Measurements from ENCODE around the gene GP1BB.

The GP1BB gene

GRCh38 chr22:19706661-19707151 is 16.6 kb upstream of the GP1BB start:
- POLR2A ChIA-PET: no interaction called here
- DNase-seq (ENCODE audit: low read depth, low spot score): no peak
- CTCF ChIA-PET: no interaction called here
- no peak overlapping the region for H3K4me3 ChIP-seq (ENCODE audit: low read depth, low read length)
- TF ChIP-seq CTCF (IDR thresholded peaks at IDR 0.05; ENCODE audit: insufficient read depth, low read length, missing control alignments): no peak

DNA sequence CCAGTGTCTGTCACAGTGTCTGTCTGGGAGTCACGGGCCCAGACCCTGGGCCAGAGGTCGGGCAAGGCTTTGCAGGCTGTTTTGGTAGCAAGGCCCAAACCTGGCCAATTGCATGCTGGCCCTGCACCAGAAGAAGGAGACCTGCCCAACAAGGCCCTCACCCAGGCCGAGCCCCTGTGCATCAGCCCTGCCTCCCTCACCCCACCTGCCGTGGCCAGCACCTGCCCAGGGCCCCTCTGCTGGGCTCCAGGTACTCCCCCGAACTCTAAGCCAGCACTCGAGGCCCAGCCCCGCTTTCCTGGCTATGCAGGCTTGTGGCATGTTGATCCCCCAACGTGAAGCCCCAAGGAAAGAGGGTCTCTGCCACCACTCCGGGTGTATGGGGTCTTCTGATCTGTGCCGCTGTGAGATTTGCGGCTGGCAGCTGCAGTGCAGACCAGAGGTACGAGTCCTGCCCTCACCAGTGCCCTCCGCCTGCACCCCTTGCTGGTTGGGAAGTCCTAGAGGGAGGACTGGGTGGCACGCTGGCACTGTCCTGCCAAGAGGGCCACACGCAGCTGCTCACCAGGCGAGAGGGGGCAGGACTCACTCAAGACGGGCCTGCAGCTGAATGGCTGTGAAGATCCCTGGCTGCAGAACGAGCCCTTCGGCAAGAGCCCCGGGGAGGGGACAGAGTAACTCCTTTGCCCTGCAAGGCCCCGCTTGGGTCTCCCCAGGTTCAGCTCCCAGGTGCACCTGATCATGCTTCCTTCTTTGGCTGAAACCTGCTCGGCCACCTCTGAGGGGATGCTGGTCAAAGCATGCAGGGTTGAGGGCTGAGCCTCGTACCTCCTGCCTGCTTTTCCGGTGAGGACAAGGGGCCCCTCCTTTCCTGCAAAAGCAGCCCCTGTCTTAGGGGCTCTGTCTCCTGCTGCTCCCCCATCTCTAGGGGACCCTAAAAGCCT is 15.7 kb upstream of the GP1BB start:
- no peak for TF ChIP-seq CTCF (IDR thresholded peaks at IDR 0.05; ENCODE audit: insufficient read depth, low read length, missing control alignments)
- ChIA-PET POLR2A (no interaction called here), CTCF (interaction anchor here (2.5 kb wide), 2 partner anchors 11 to 77 kb away, joined by 7 to 8 read pairs; no protein-coding TSS in a partner anchor)
- no peak overlapping the region for H3K4me3 ChIP-seq (ENCODE audit: low read depth, low read length)
- DNase-seq (ENCODE audit: low read depth, low spot score): no peak

- CTCF ChIA-PET: interaction anchor here (1.0 to 2.5 kb wide), 3 partner anchors 10 to 78 kb away, joined by 3 to 8 read pairs (median 7); no protein-coding TSS in a partner anchor
- DNase-seq (ENCODE audit: low read depth, low spot score): no peak
- POLR2A ChIA-PET: no interaction called here
- no peak for TF ChIP-seq CTCF (IDR thresholded peaks at IDR 0.05; ENCODE audit: insufficient read depth, low read length, missing control alignments)
- H3K4me3 ChIP-seq (ENCODE audit: low read depth, low read length): no peak overlapping the region
These were observed 14.9 kb upstream of the GP1BB start for GRCh38 chr22:19708321-19709011.

- no peak for DNase-seq (ENCODE audit: low read depth, low spot score)
- ChIA-PET CTCF (interaction anchor here (1.0 to 2.5 kb wide), 3 partner anchors 10 to 79 kb away, joined by 3 to 8 read pairs (median 7); no protein-coding TSS in a partner anchor), POLR2A (no interaction called here)
- no peak overlapping the region for H3K4me3 ChIP-seq (ENCODE audit: low read depth, low read length)
- TF ChIP-seq CTCF (IDR thresholded peaks at IDR 0.05; ENCODE audit: insufficient read depth, low read length, missing control alignments): no peak
These were observed 14.1 kb upstream of the GP1BB start for GRCh38 chr22:19709063-19709769.

GRCh38 chr22:19710020-19710768 is 13.1 kb upstream of the GP1BB start:
- H3K4me3 ChIP-seq (ENCODE audit: low read depth, low read length): no peak overlapping the region
- CTCF ChIA-PET: interaction anchor here (1.2 to 2.5 kb wide), 5 partner anchors 9 to 80 kb away, joined by 3 to 8 read pairs (median 4); no protein-coding TSS in a partner anchor
- POLR2A ChIA-PET: interaction anchor here (0.6 kb wide), 2 partner anchors 16 to 61 kb away, joined by 3 to 4 read pairs; no protein-coding TSS in a partner anchor
- TF ChIP-seq CTCF (IDR thresholded peaks at IDR 0.05; ENCODE audit: insufficient read depth, low read length, missing control alignments): no peak
- DNase-seq (ENCODE audit: low read depth, low spot score): no peak
